ENCODE measurements around the gene UBXN2A.

DNA sequence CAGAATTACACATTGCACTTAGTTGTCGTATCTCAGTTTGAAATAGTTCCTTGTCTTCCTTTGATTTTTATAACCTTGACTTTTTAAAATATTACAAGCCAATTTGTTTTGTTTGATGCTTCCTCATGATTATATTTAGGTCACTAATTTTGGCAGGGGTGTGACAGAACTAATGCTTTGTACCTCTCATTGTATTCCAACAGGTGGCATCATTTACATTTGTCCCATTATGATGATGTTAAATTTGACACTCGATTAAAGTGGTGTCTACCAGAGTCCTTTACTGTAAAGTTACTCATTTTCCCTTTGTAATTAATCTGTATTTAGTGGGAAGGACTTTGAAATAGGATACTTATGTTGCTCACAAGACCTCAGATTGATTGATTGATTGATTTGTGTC is 48.1 kb downstream of the UBXN2A start:
- TF ChIP-seq, protein P1, sequence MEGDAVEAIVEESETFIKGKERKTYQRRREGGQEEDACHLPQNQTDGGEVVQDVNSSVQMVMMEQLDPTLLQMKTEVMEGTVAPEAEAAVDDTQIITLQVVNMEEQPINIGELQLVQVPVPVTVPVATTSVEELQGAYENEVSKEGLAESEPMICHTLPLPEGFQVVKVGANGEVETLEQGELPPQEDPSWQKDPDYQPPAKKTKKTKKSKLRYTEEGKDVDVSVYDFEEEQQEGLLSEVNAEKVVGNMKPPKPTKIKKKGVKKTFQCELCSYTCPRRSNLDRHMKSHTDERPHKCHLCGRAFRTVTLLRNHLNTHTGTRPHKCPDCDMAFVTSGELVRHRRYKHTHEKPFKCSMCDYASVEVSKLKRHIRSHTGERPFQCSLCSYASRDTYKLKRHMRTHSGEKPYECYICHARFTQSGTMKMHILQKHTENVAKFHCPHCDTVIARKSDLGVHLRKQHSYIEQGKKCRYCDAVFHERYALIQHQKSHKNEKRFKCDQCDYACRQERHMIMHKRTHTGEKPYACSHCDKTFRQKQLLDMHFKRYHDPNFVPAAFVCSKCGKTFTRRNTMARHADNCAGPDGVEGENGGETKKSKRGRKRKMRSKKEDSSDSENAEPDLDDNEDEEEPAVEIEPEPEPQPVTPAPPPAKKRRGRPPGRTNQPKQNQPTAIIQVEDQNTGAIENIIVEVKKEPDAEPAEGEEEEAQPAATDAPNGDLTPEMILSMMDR (conservative IDR thresholded peaks at IDR 0.05; ENCODE audit: low read length): peak; percentile 67
- no peak for TF ChIP-seq EZH2phosphoT487 (IDR thresholded peaks at IDR 0.05; ENCODE audit: borderline replicate concordance)
